ENCODE measurements around the gene FAM149A. TPM values are rescaled to one million over a fixed set of nuclear protein-coding genes. Genes with fewer than 3 reads are reported as not detected.

FAM149A gene
- total RNA-seq, 6 experiments from 2014 or later = not detected

DNA sequence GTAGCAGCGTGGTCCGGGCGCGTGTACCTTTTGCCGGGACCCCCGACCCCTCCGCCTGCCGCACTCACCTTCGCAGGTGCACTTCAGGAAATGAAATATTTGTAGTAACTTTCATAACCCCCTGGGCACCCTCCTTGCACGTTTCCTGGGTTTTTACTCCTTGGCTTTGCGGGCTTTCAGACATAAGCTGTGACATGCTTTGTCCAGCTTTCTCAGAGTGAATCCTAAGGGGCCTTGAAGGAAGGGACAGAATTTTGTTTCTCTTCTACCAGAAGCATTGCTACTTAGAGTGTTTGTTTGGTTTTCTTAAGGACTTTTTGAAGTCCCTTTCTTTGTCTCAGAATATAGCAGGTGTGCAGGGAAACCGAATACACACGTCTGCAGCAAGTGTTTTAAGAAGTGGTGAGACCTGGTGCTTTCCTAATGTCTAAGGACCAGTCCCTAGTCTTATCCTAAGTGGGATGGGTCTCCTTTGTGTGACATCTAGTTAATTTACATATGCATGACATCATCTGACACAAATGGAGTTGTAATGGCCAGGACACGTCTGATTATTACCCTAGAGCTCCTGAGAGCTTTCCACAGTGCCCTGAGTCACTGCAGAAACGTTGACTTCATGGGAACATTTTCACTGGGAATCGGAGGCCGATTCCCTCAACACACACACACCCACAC lies 1.3 kb downstream of the FAM149A start:
- H3K27ac Mint-ChIP-seq = no peak overlapping the region
- H3K9me3 Mint-ChIP-seq = peaks cover 4% of the 10 kb centered on the region; the same call in 1 of the 2 replicates
- H3K36me3 Mint-ChIP-seq (ENCODE audit: low read depth) = 0 out of 2 replicates have a peak, but pooled peaks cover 3% of the 10 kb centered on the region
- TF ChIP-seq, protein P1, sequence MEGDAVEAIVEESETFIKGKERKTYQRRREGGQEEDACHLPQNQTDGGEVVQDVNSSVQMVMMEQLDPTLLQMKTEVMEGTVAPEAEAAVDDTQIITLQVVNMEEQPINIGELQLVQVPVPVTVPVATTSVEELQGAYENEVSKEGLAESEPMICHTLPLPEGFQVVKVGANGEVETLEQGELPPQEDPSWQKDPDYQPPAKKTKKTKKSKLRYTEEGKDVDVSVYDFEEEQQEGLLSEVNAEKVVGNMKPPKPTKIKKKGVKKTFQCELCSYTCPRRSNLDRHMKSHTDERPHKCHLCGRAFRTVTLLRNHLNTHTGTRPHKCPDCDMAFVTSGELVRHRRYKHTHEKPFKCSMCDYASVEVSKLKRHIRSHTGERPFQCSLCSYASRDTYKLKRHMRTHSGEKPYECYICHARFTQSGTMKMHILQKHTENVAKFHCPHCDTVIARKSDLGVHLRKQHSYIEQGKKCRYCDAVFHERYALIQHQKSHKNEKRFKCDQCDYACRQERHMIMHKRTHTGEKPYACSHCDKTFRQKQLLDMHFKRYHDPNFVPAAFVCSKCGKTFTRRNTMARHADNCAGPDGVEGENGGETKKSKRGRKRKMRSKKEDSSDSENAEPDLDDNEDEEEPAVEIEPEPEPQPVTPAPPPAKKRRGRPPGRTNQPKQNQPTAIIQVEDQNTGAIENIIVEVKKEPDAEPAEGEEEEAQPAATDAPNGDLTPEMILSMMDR (IDR thresholded peaks at IDR 0.05) = no peak
- H3K27me3 Mint-ChIP-seq (ENCODE audit: insufficient read depth) = peaks cover 22% of the 10 kb centered on the region
- no peak for DNase-seq
- no peaks in the 10 kb centered on the region for H3K4me1 Mint-ChIP-seq (ENCODE audit: low read depth)
- no peak overlapping the region for H3K4me3 Mint-ChIP-seq

DNA sequence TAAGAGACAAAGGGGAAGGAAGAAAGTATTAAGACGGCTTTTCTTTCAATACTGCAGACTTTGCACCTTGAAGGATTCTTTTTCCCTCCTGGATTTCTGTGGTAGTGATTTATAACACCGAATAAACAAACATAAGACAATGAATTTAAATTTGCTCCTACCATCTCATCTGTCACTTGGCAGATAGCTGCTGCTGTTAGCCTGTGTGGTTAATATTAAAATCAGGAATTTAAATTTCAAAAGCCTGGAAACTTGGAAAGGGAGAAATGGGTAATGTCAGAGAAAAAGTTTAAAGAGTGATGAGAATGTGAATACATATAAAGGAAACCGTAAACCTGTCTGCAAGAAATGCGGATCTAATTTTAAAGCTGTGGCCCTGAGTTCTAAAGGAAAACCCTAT lies 3.4 kb downstream of the FAM149A start:
- no peak for DNase-seq
- TF ChIP-seq, protein P1 (IDR thresholded peaks at IDR 0.05) = no peak
- no peaks in the 10 kb centered on the region for H3K4me1 Mint-ChIP-seq (ENCODE audit: low read depth)
- H3K4me3 Mint-ChIP-seq = no peak overlapping the region
- peaks cover 16% of the 10 kb centered on the region for H3K27me3 Mint-ChIP-seq (ENCODE audit: insufficient read depth)
- H3K36me3 Mint-ChIP-seq (ENCODE audit: low read depth) = 0 out of 2 replicates have a peak, but pooled peaks cover 3% of the 10 kb centered on the region
- H3K27ac Mint-ChIP-seq = no peak overlapping the region
- peaks cover 4% of the 10 kb centered on the region; the same call in 1 of the 2 replicates for H3K9me3 Mint-ChIP-seq

- H3K36me3 Mint-ChIP-seq (ENCODE audit: low read depth) = 0 out of 2 replicates have a peak, but pooled peaks cover 3% of the 10 kb centered on the region
- no peak for DNase-seq
- TF ChIP-seq, protein P1 (IDR thresholded peaks at IDR 0.05) = no peak
- no peaks in the 10 kb centered on the region for H3K4me1 Mint-ChIP-seq (ENCODE audit: low read depth)
- peaks cover 4% of the 10 kb centered on the region; the same call in 1 of the 2 replicates for H3K9me3 Mint-ChIP-seq
- no peak overlapping the region for H3K27ac Mint-ChIP-seq
- H3K4me3 Mint-ChIP-seq = no peak overlapping the region
- H3K27me3 Mint-ChIP-seq (ENCODE audit: insufficient read depth) = peaks cover 12% of the 10 kb centered on the region
Observed at GRCh38 chr4:186108391-186108790, 3.9 kb downstream of the FAM149A start.

- Mint-ChIP-seq H3K27ac (no peak overlapping the region), H3K27me3 (ENCODE audit: insufficient read depth) (peaks cover 7% of the 10 kb centered on the region), H3K4me3 (no peak overlapping the region), H3K4me1 (ENCODE audit: low read depth) (no peaks in the 10 kb centered on the region), H3K36me3 (ENCODE audit: low read depth) (0 out of 2 replicates have a peak, but pooled peaks cover 3% of the 10 kb centered on the region), H3K9me3 (peaks cover 4% of the 10 kb centered on the region; the same call in 1 of the 2 replicates)
- no peak for DNase-seq
- TF ChIP-seq, protein P1 (IDR thresholded peaks at IDR 0.05) = no peak
Observed at GRCh38 chr4:186109245-186109644, 4.7 kb downstream of the FAM149A start.

GRCh38 chr4:186116697-186117096 lies 12.2 kb downstream of the FAM149A start:
- no peaks in the 10 kb centered on the region for H3K9me3 Mint-ChIP-seq
- H3K4me1 Mint-ChIP-seq (ENCODE audit: low read depth) = no peaks in the 10 kb centered on the region
- no peak overlapping the region for H3K27ac Mint-ChIP-seq
- no peak overlapping the region for H3K4me3 Mint-ChIP-seq
- peaks cover 10% of the 10 kb centered on the region for H3K27me3 Mint-ChIP-seq (ENCODE audit: insufficient read depth)
- TF ChIP-seq, protein P1 (IDR thresholded peaks at IDR 0.05) = no peak
- no peak for DNase-seq
- H3K36me3 Mint-ChIP-seq (ENCODE audit: low read depth) = no peaks in the 10 kb centered on the region
